ENCODE results near the gene SLC17A7.
"Not testable (repeated sequence)": the region's sequence is repeated elsewhere in the genome, so short reads cannot be mapped to it uniquely, and the experiment has no call there.

DNA sequence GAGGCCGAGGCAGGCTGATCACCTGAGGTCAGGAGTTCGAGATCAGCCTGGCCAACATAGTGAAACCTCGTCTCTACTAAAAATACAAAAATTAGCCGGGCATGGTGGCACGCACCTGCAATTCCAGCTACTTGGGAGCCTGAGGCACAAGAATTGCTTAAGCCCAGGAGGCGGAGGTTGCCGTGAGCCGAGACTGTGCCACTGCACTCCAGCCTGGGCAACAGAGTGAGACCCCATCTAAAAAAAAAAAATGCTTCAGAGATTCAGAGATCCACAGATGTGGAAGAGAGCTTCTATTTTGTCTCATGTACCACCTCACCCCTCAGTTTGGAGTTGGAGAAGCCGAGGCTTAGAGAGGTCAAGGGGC lies 32.2 kb upstream of the SLC17A7 start:
- TF ChIP-seq, protein P1, sequence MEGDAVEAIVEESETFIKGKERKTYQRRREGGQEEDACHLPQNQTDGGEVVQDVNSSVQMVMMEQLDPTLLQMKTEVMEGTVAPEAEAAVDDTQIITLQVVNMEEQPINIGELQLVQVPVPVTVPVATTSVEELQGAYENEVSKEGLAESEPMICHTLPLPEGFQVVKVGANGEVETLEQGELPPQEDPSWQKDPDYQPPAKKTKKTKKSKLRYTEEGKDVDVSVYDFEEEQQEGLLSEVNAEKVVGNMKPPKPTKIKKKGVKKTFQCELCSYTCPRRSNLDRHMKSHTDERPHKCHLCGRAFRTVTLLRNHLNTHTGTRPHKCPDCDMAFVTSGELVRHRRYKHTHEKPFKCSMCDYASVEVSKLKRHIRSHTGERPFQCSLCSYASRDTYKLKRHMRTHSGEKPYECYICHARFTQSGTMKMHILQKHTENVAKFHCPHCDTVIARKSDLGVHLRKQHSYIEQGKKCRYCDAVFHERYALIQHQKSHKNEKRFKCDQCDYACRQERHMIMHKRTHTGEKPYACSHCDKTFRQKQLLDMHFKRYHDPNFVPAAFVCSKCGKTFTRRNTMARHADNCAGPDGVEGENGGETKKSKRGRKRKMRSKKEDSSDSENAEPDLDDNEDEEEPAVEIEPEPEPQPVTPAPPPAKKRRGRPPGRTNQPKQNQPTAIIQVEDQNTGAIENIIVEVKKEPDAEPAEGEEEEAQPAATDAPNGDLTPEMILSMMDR (IDR thresholded peaks at IDR 0.05; ENCODE audit: low read depth, low read length), result not testable (repeated sequence)
- not testable (repeated sequence) for TF ChIP-seq EZH2phosphoT487 (IDR thresholded peaks at IDR 0.05; ENCODE audit: low read depth)
